Activated CD4-positive, alpha-beta T cell treated with anti-CD3 and anti-CD28 coated beads for 4 hours (primary cell): ENCODE data around the gene LSAMP.
"Not testable (repeated sequence)": the region's sequence is repeated elsewhere in the genome, so short reads cannot be mapped to it uniquely, and the experiment has no call there.

ENCODE experiments used
- DNase-seq, 2 donors: peaks; one replicate each; pipeline ENCODE4 v3.0.0-alpha.2; 2020

LSAMP gene

GRCh38 chr3:116238846-116239565, 206.3 kb downstream of the LSAMP start:
- no peak for DNase-seq

- DNase-seq: no peak
Observed at GRCh38 chr3:116233711-116234357, 211.5 kb downstream of the LSAMP start.

GRCh38 chr3:116230431-116231020, 214.8 kb downstream of the LSAMP start:
- no peak for DNase-seq

GRCh38 chr3:116226266-116226665, 219.0 kb downstream of the LSAMP start:
- DNase-seq: no peak

GRCh38 chr3:116216761-116217160, 228.5 kb downstream of the LSAMP start:
- DNase-seq: no peak

- DNase-seq: no peak
Observed at GRCh38 chr3:116211901-116212300, 233.4 kb downstream of the LSAMP start.

- DNase-seq: not testable (repeated sequence)
Observed at GRCh38 chr3:116208830-116209229, 236.5 kb downstream of the LSAMP start.

- no peak for DNase-seq
Observed at GRCh38 chr3:116200956-116201690, 244.2 kb downstream of the LSAMP start.

GRCh38 chr3:116199063-116199462, 246.2 kb downstream of the LSAMP start:
- DNase-seq: no peak

GRCh38 chr3:116198087-116198486, 247.2 kb downstream of the LSAMP start:
- no peak for DNase-seq

GRCh38 chr3:116192464-116192863, 252.8 kb downstream of the LSAMP start:
- DNase-seq: no peak

GRCh38 chr3:116191409-116191808, 253.9 kb downstream of the LSAMP start:
- DNase-seq: no peak

- no peak for DNase-seq
Observed at GRCh38 chr3:116190095-116190494, 255.2 kb downstream of the LSAMP start.

GRCh38 chr3:116188231-116188785, 257.0 kb downstream of the LSAMP start:
- DNase-seq: no peak

- DNase-seq: no peak
Observed at GRCh38 chr3:116186049-116186448, 259.2 kb downstream of the LSAMP start.

- no peak for DNase-seq
Observed at GRCh38 chr3:116181159-116181558, 264.1 kb downstream of the LSAMP start.

- no peak for DNase-seq
Observed at GRCh38 chr3:116179091-116179490, 266.2 kb downstream of the LSAMP start.

- no peak for DNase-seq
Observed at GRCh38 chr3:116176974-116177555, 268.2 kb downstream of the LSAMP start.

GRCh38 chr3:116166121-116166520, 279.2 kb downstream of the LSAMP start:
- no peak for DNase-seq

- DNase-seq: no peak
Observed at GRCh38 chr3:116165641-116166040, 279.6 kb downstream of the LSAMP start.

- DNase-seq: no peak
Observed at GRCh38 chr3:116165135-116165534, 280.2 kb downstream of the LSAMP start.

GRCh38 chr3:116164039-116164438, 281.2 kb downstream of the LSAMP start:
- no peak for DNase-seq
